T-cell (primary cell): Measurements from ENCODE around the gene USH2A. TPM values are rescaled to one million over a fixed set of nuclear protein-coding genes. Genes with fewer than 3 reads are reported as not detected.

ENCODE experiments used
- ATAC-seq, 4 experiments: fragments of 200-7000 bp in 3 of 4; fragments of 150-1000 bp in 1 of 4; cut with Tn5 transposase; replicated peaks in 1 of 4; 1 replicate in 3 of 4; 2 replicates in 1 of 4; pipeline ENCODE4 v1.10.0; 2021; ENCODE audit warnings: moderate library complexity in 3 of 4, mild to moderate bottlenecking in 2 of 4, moderate number of reproducible peaks in 1 of 4
- CTCF ChIA-PET, 2 donors: fragments of 300-600 bp; sonication (Branson Sonifier 250); formaldehyde crosslinking; loops; one replicate each; lab custom pipeline; 2022; ENCODE audit warnings: antibody characterized with exemption in 2 of 2; lab: Charles Lee
- POLR2A ChIA-PET, 2 donors: fragments of 300-600 bp; sonication (Branson Sonifier 250); formaldehyde crosslinking; loops; one replicate each; lab custom pipeline; 2022; ENCODE audit warnings: antibody characterized with exemption in 2 of 2; lab: Charles Lee
- DNase-seq, 35 experiments: peaks; one replicate each; pipeline versions ENCODE4 v3.0.0 to v3.0.0-alpha.2; 2013 to 2023
- H3K27ac ChIP-seq: one replicate; pipeline ENCODE4 v1.5.1; 2013; ENCODE audit warnings: low read length
- H3K27me3 ChIP-seq, 2 experiments: replicated peaks in 1 of 2; 1 replicate in 1 of 2; 2 replicates in 1 of 2; pipeline versions ENCODE4 v1.6.1 to v1.7.0; 2013; ENCODE audit warnings: low read length in 1 of 2, mixed read lengths in 1 of 2; ENCODE audit not compliant: control insufficient read depth in 2 of 2, insufficient read depth in 2 of 2; ENCODE audit errors: extremely low read depth in 1 of 2
- H3K36me3 ChIP-seq, 2 donors: 1 replicate in 1 of 2; 2 replicates in 1 of 2; pipeline versions ENCODE4 v1.6.1 to v1.7.0; 2013; ENCODE audit warnings: low read length in 1 of 2; ENCODE audit not compliant: control insufficient read depth in 2 of 2, insufficient read depth in 1 of 2; ENCODE audit errors: extremely low read depth in 1 of 2
- H3K4me1 ChIP-seq, 2 experiments: 1 replicate in 1 of 2; 2 replicates in 1 of 2; pipeline versions ENCODE4 v1.6.1 to v1.7.0; 2013; ENCODE audit warnings: low read length in 2 of 2, mixed read lengths in 1 of 2; ENCODE audit not compliant: insufficient read depth in 2 of 2, control insufficient read depth in 1 of 2; ENCODE audit errors: extremely low read depth in 1 of 2
- H3K4me3 ChIP-seq, 2 donors: 1 replicate in 1 of 2; 2 replicates in 1 of 2; pipeline versions ENCODE4 v1.5.1 to v1.7.0; 2013; ENCODE audit warnings: mild to moderate bottlenecking in 2 of 2, low read length in 1 of 2, moderate library complexity in 1 of 2; ENCODE audit not compliant: control insufficient read depth in 1 of 2; ENCODE audit errors: extremely low read depth in 1 of 2
- H3K9me3 ChIP-seq: 2 replicates; pipeline ENCODE4 v1.7.0; 2013
- H3K27ac Mint-ChIP-seq, 2 donors: one replicate each; pipeline ENCODE4 v1.8.0; 2020 to 2021; ENCODE audit warnings: mild to moderate bottlenecking in 2 of 2, mixed read lengths in 2 of 2
- H3K27me3 Mint-ChIP-seq, 2 donors: one replicate each; pipeline ENCODE4 v1.8.0; 2021 to 2022; ENCODE audit warnings: mixed read lengths in 2 of 2
- H3K36me3 Mint-ChIP-seq: one replicate; pipeline ENCODE4 v1.8.0; 2021; ENCODE audit warnings: mixed read lengths
- H3K4me1 Mint-ChIP-seq, 3 donors: one replicate each; pipeline ENCODE4 v1.8.0; 2020 to 2022; ENCODE audit warnings: mixed read lengths in 3 of 3, mild to moderate bottlenecking in 1 of 3
- H3K4me3 Mint-ChIP-seq, 3 donors: one replicate each; pipeline ENCODE4 v1.8.0; 2020 to 2022; ENCODE audit warnings: mild to moderate bottlenecking in 3 of 3, mixed read lengths in 3 of 3, moderate library complexity in 3 of 3
- H3K9me3 Mint-ChIP-seq, 3 donors: one replicate each; pipeline ENCODE4 v1.8.0; 2020 to 2022; ENCODE audit warnings: mixed read lengths in 3 of 3
- WGBS: methylation state at CpG from one replicate; pipeline ENCODE4 v1.1.5; 2013; ENCODE audit warnings: missing lambda C conversion rate; ENCODE audit not compliant: insufficient coverage; 5-methylcytosine and 5-hydroxymethylcytosine counted together
- total RNA-seq, 35 experiments: library from RNA in 6 of 35; stranded (reverse) in 6 of 35; fragments of 120-200 nt in 1 of 35; gene quantifications; one replicate each; pipeline versions ENCODE4 v1.2.1 to v1.2.4 and lab custom pipeline; 2013 to 2026

The USH2A gene
- total RNA-seq, 5 donors from 2014 or later (not counting 1 experiment from before 2014, with no cell fraction given) = not detected

DNA sequence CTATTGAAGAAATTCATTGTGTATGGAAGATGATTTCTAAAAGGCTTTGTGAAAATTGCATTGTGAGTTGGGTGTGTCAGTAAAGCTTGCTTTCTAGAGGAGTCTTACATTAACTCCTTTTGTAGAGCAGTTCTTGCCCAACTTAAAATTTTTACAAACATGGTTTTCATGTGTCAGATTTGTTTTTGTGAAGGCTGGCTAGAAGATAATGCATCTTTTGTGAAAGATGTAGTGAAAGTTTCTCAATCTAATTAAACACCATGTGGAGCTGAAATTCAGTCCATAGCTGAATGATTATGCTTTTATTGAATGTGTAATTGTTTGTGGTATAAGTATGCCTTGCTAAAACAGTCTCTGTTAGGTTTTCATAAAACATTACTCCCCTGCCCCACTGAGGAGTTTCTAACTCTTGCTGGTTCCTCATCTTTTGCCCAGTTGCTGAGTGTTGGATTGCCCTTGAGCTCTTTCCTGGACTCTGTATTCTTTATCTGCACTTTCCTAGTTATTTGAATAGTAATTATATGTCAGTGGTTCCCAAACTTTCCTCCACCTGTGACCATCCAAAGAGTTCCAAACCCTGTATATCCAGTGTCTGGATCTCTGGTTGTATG, 818.1 kb downstream of the USH2A start:
- ATAC-seq (no peak), DNase-seq (no peak)
- POLR2A ChIA-PET = interaction anchor here in 1 of 2 donors (0.5 kb wide), 1 partner anchor 204 kb away, joined by 3 read pairs; no protein-coding TSS in a partner anchor
- Mint-ChIP-seq H3K9me3 (no peaks in the 10 kb centered on the region), H3K4me3 (no peak overlapping the region), H3K4me1 (no peaks in the 10 kb centered on the region), H3K27me3 (no peaks in the 10 kb centered on the region), H3K36me3 (peaks cover 11% of the 10 kb centered on the region), H3K27ac (no peak overlapping the region)
- Histone ChIP-seq H3K4me1 (no peaks in the 10 kb centered on the region), H3K4me3 (no peak overlapping the region), H3K27ac (no peak overlapping the region), H3K27me3 (no peaks in the 10 kb centered on the region), H3K36me3 (no peaks in the 10 kb centered on the region), H3K9me3 (no peaks in the 10 kb centered on the region)
- CTCF ChIA-PET = no interaction called here

DNA sequence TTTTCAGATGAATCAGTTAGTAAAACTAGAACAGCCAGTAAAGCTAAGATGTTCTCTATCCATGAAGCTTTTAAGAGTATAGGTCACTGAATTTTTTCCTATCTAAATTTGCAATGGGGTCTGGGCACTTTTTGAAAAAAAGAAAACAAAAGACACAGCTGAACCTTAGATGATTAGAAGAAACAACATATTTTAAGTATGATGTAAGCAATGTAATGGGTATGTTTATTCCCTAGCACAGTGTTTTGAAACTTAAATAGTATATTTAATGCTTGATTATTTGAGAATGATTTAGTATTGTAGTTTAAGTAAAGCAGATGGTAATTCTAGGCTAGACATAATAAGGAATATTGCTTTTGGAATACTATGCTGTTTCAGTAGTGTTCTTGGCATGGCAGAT, 819.9 kb downstream of the USH2A start:
- CTCF ChIA-PET = no interaction called here
- H3K36me3 ChIP-seq = no peaks in the 10 kb centered on the region
- no peaks in the 10 kb centered on the region for H3K9me3 Mint-ChIP-seq
- no peaks in the 10 kb centered on the region for H3K36me3 Mint-ChIP-seq
- no peak for ATAC-seq
- H3K4me3 Mint-ChIP-seq = no peak overlapping the region
- POLR2A ChIA-PET = interaction anchor here in 1 of 2 donors (0.7 kb wide), 1 partner anchor 11 kb away, joined by 3 read pairs; no protein-coding TSS in a partner anchor
- DNase-seq = no peak
- H3K9me3 ChIP-seq = no peaks in the 10 kb centered on the region
- H3K4me1 ChIP-seq = no peaks in the 10 kb centered on the region
- no peak overlapping the region for H3K4me3 ChIP-seq
- no peak overlapping the region for H3K27ac Mint-ChIP-seq
- H3K27me3 ChIP-seq = no peaks in the 10 kb centered on the region
- H3K4me1 Mint-ChIP-seq = no peaks in the 10 kb centered on the region
- no peak overlapping the region for H3K27ac ChIP-seq
- no peaks in the 10 kb centered on the region for H3K27me3 Mint-ChIP-seq

DNA sequence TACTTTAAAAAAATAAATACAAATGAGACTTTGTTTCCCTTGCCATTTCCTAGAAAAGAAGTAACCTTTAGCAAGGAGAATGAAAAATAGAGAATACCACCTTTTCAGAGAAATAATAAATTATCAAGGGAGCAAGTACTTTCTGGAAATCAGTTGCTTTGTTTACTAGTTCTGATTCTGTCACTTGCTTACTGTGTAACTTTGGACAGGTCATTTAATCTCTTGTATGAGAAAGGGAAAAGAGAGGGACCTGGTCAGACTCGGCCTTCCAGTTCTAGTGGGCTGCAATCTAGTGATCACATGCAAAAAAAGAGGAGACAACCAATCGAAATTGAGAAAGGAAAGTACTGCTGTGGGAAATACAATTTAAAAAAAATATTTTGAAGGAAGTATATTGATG, 822.0 kb downstream of the USH2A start:
- no peak overlapping the region for H3K4me3 ChIP-seq
- ChIA-PET POLR2A (no interaction called here), CTCF (no interaction called here)
- H3K27ac ChIP-seq = no peak overlapping the region
- H3K9me3 ChIP-seq = no peaks in the 10 kb centered on the region
- Mint-ChIP-seq H3K9me3 (no peaks in the 10 kb centered on the region), H3K4me3 (no peak overlapping the region), H3K27me3 (no peaks in the 10 kb centered on the region), H3K4me1 (no peaks in the 10 kb centered on the region), H3K27ac (no peak overlapping the region), H3K36me3 (peaks cover 6% of the 10 kb centered on the region)
- ATAC-seq = no peak
- whole genome bisulfite sequencing = 57% methylated on average over 1 of the region's 2 CpGs
- DNase-seq = no peak
- no peaks in the 10 kb centered on the region for H3K27me3 ChIP-seq
- no peaks in the 10 kb centered on the region for H3K36me3 ChIP-seq
- no peaks in the 10 kb centered on the region for H3K4me1 ChIP-seq

DNA sequence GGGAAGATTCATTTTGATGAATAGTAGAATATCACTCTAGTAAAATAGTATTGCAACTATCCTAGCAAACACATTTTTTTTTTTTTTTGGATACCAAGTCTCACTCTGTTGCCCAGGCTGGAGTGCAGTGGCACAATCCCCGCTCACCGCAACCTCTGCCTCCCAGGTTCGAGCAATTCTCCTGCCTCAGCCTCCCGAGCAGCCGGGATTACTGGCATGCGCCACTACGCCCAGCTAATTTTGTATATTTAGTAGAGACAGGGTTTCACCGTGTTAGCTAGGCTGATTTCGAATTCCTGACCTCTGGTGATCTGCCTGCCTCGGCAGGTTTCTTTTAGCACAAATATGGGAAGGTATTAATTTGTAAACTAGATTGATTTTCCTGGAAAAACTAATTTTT, 822.4 kb downstream of the USH2A start:
- no peak overlapping the region for H3K4me3 Mint-ChIP-seq
- H3K9me3 ChIP-seq = no peaks in the 10 kb centered on the region
- no peaks in the 10 kb centered on the region for H3K36me3 ChIP-seq
- no peak for ATAC-seq
- DNase-seq = no peak
- H3K27ac ChIP-seq = no peak overlapping the region
- H3K36me3 Mint-ChIP-seq = peaks cover 11% of the 10 kb centered on the region
- no peaks in the 10 kb centered on the region for H3K4me1 ChIP-seq
- WGBS = 100% methylated on average over 1 of the region's 10 CpGs
- ChIA-PET POLR2A (no interaction called here), CTCF (interaction anchor here in 1 of 2 donors (0.7 kb wide), 1 partner anchor 17 kb away, joined by 3 read pairs; no protein-coding TSS in a partner anchor)
- H3K4me1 Mint-ChIP-seq = no peaks in the 10 kb centered on the region
- H3K4me3 ChIP-seq = no peak overlapping the region
- H3K9me3 Mint-ChIP-seq = no peaks in the 10 kb centered on the region
- H3K27me3 ChIP-seq = no peaks in the 10 kb centered on the region
- H3K27ac Mint-ChIP-seq = no peak overlapping the region
- H3K27me3 Mint-ChIP-seq = no peaks in the 10 kb centered on the region

DNA sequence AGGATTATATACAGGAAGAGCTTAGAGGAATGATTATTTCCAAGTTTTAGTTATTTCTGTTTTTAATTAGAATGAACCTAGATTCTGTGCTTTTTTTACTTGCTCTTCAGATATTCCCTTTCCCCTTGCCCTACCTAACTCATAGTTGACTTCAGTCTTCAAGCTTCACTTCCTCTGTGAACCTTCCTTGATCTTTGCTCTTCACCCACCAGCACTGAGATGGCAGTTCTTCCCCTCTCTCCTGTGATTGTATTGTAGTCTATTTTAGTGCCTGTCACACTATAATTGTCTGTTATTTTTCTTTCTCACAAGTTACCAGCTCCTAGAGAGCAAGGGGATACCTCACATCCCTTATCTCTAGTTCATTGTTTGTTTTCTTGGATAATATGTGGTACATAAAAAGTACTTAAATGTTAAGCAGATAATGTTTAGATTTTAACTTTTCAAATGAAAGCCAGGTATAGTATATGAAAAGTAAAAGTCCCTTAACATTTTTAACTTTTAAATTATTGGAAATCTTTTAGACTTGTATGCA, 822.9 kb downstream of the USH2A start:
- Mint-ChIP-seq H3K4me3 (no peak overlapping the region), H3K9me3 (no peaks in the 10 kb centered on the region), H3K36me3 (peaks cover 14% of the 10 kb centered on the region), H3K27me3 (no peaks in the 10 kb centered on the region), H3K4me1 (no peaks in the 10 kb centered on the region), H3K27ac (no peak overlapping the region)
- DNase-seq (no peak), ATAC-seq (no peak)
- Histone ChIP-seq H3K27ac (no peak overlapping the region), H3K4me3 (no peak overlapping the region), H3K36me3 (no peaks in the 10 kb centered on the region), H3K9me3 (no peaks in the 10 kb centered on the region), H3K4me1 (no peaks in the 10 kb centered on the region), H3K27me3 (no peaks in the 10 kb centered on the region)
- CTCF ChIA-PET = interaction anchor here (0.5 to 0.7 kb wide), 3 partner anchors 17 to 1625 kb away, joined by 3 to 5 read pairs (median 4); no protein-coding TSS in a partner anchor
- POLR2A ChIA-PET = no interaction called here

DNA sequence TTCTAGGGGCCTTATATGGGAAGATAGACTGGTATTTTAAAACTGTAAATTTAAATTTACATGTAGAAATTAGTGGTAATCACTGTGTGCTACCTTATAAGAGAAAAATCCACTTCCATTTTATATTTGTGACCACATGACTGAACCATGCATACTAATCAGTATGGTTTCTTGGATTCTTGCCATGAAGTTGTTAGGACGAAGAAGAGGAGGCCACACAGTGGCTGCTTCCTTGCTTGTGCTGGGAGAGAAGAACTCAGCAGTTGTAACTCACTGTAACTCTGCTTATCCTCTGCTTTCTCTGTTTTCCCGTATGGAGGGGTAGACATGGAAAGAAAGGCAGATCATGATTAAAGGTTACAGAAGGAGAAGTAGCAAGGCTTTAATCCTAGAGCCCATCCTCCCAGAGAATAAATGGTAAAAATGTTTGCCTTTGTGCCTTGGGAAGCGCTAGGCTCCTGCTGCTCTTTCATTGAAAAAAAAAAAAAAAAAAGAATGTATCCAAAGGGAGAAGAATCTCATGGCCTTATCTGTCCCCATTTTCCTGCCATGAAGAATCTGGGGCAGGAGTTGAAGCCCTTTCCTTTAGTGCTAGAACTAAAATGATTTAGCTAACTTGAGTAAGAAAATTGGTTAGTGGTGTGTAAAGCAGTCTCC, 823.7 kb downstream of the USH2A start:
- Histone ChIP-seq H3K4me1 (no peaks in the 10 kb centered on the region), H3K36me3 (no peaks in the 10 kb centered on the region), H3K4me3 (no peak overlapping the region), H3K27me3 (no peaks in the 10 kb centered on the region), H3K9me3 (no peaks in the 10 kb centered on the region), H3K27ac (no peak overlapping the region)
- no peaks in the 10 kb centered on the region for H3K4me1 Mint-ChIP-seq
- ATAC-seq (no peak), DNase-seq (no peak)
- POLR2A ChIA-PET = no interaction called here
- WGBS = 65% methylated on average over 2 of the region's 3 CpGs
- H3K27me3 Mint-ChIP-seq = no peaks in the 10 kb centered on the region
- CTCF ChIA-PET = interaction anchor here in 1 of 2 donors (0.7 kb wide), 1 partner anchor 1626 kb away, joined by 5 read pairs; no protein-coding TSS in a partner anchor
- H3K4me3 Mint-ChIP-seq = no peak overlapping the region
- H3K36me3 Mint-ChIP-seq = peaks cover 14% of the 10 kb centered on the region
- H3K9me3 Mint-ChIP-seq = no peaks in the 10 kb centered on the region
- no peak overlapping the region for H3K27ac Mint-ChIP-seq
